HCT116 (cell line): Measurements from ENCODE around the gene TSPAN10. TPM values are rescaled to one million over a fixed set of nuclear protein-coding genes. Genes with fewer than 3 reads are reported as not detected.

Experiments
- ATAC-seq: fragments of 200-7000 bp; cut with Tn5 transposase; 2 replicates; pipeline ENCODE4 v1.9.1; 2020; ENCODE audit warnings: mild to moderate bottlenecking, moderate library complexity
- BruUV-seq: library from RNA; stranded (reverse); fragments of 400-500 nt; replicated peaks from 2 replicates; lab custom pipeline; 2021; lab: Mats Ljungman, UMichigan
- CTCF ChIA-PET: fragments of 300-600 bp; sonication (Branson Sonifier 250); formaldehyde crosslinking; loops from one replicate; lab custom pipeline; 2021; ENCODE audit warnings: antibody characterized with exemption; lab: Charles Lee
- POLR2A ChIA-PET: fragments of 300-600, 350-600 bp; sonication (Branson Sonifier 250); formaldehyde crosslinking; loops from one replicate; lab custom pipeline; 2021; ENCODE audit warnings: antibody characterized with exemption; lab: Charles Lee
- RAD21 ChIA-PET, 2 experiments: fragments of 300-600 bp; sonication (Branson Sonifier 250); formaldehyde crosslinking; loops; one replicate each; lab custom pipeline; 2023; ENCODE audit warnings: low total read pairs in 2 of 2; ENCODE audit not compliant: uncharacterized antibody in 2 of 2, unreplicated experiment in 2 of 2, low non-redundant PET in 1 of 2; lab: Charles Lee
- DNase-seq: peaks from one replicate; pipeline ENCODE4 v3.0.0-alpha.2; 2010; ENCODE audit warnings: low read depth, low spot score
- H2AFZ ChIP-seq: fragments of 200-600 bp; shearing (Covaris generic), sonication (generic); 2 replicates; pipeline ENCODE4 v1.6.1; 2017; ENCODE audit warnings: low read depth, mixed run types, mixed read lengths, antibody characterized with exemption, low read length; ENCODE audit not compliant: poor library complexity, severe bottlenecking
- H3K27ac ChIP-seq: 2 replicates; pipeline ENCODE4 v1.5.1; 2012; ENCODE audit warnings: low read depth, low read length
- H3K27me3 ChIP-seq: fragments of 200-600 bp; sonication (generic); 2 replicates; pipeline ENCODE4 v1.6.1; 2016; ENCODE audit warnings: mixed run types, low read length, mixed read lengths; ENCODE audit not compliant: insufficient read depth
- H3K36me3 ChIP-seq, 2 experiments: fragments of 200-500 bp in 1 of 2; fragments of 200-600 bp in 1 of 2; sonication (Bioruptor generic) in 1 of 2; sonication (generic) in 1 of 2; 2 replicates each; pipeline versions ENCODE4 v1.5.1 to v1.6.1; 2014 to 2016; ENCODE audit warnings: low read length in 2 of 2, inconsistent platforms in 1 of 2, mixed read lengths in 1 of 2, mixed run types in 1 of 2; ENCODE audit not compliant: insufficient read depth in 2 of 2, control insufficient read depth in 1 of 2
- H3K4me1 ChIP-seq, 2 experiments: fragments of 200-600 bp in 1 of 2; sonication (generic) in 1 of 2; 2 replicates each; pipeline versions ENCODE4 v1.5.1 to v1.6.1; 2012 to 2017; ENCODE audit warnings: low read length in 2 of 2, inconsistent platforms in 1 of 2, mild to moderate bottlenecking in 1 of 2, mixed read lengths in 1 of 2, mixed run types in 1 of 2, moderate library complexity in 1 of 2; ENCODE audit not compliant: insufficient read depth in 2 of 2, control insufficient read depth in 1 of 2
- H3K4me2 ChIP-seq: fragments of 200-600 bp; sonication (generic); 2 replicates; pipeline ENCODE4 v1.6.1; 2017; ENCODE audit warnings: mixed run types, low read length, mixed read lengths
- H3K4me3 ChIP-seq, 2 experiments: fragments of 200-600 bp in 1 of 2; sonication (generic) in 1 of 2; replicated peaks in 1 of 2; 2 replicates each; pipeline ENCODE4 v1.5.1; 2011 to 2016; ENCODE audit warnings: low read length in 2 of 2, control low read depth in 1 of 2, low read depth in 1 of 2, mild to moderate bottlenecking in 1 of 2, mixed read lengths in 1 of 2, mixed run types in 1 of 2
- H3K79me2 ChIP-seq: fragments of 200-600 bp; sonication (generic); 2 replicates; pipeline ENCODE4 v1.6.1; 2017; ENCODE audit warnings: mild to moderate bottlenecking, mixed run types, low read length, moderate library complexity, mixed read lengths; ENCODE audit not compliant: insufficient read depth
- H3K9ac ChIP-seq: fragments of 200-600 bp; sonication (generic); 2 replicates; pipeline ENCODE4 v1.6.1; 2016; ENCODE audit warnings: low read length, mixed read lengths
- H3K9me2 ChIP-seq: fragments of 200-600 bp; sonication (generic), shearing (Covaris generic); 2 replicates; pipeline ENCODE4 v1.6.1; 2017; ENCODE audit warnings: mixed run types, mild to moderate bottlenecking, moderate library complexity; ENCODE audit not compliant: insufficient read depth
- H3K9me3 ChIP-seq, 2 experiments: fragments of 200-500 bp in 1 of 2; fragments of 200-600 bp in 1 of 2; sonication (Bioruptor generic) in 1 of 2; sonication (generic) in 1 of 2; 2 replicates each; pipeline ENCODE4 v1.6.1; 2014 to 2017; ENCODE audit warnings: low read length in 2 of 2, mixed read lengths in 2 of 2, inconsistent platforms in 1 of 2, low read depth in 1 of 2, mild to moderate bottlenecking in 1 of 2, mixed run types in 1 of 2, moderate library complexity in 1 of 2; ENCODE audit not compliant: control insufficient read depth in 1 of 2, insufficient read depth in 1 of 2
- H4K20me1 ChIP-seq: fragments of 200-600 bp; sonication (generic), shearing (Covaris generic); 2 replicates; pipeline ENCODE4 v1.6.1; 2017; ENCODE audit warnings: mixed run types, mild to moderate bottlenecking, moderate library complexity; ENCODE audit not compliant: insufficient read depth
- CBX3 ChIP-seq: IDR thresholded peaks from 2 replicates; pipeline ENCODE4 v1.6.1; 2012; ENCODE audit warnings: low read depth
- CEBPB ChIP-seq: IDR thresholded peaks from 2 replicates; pipeline ENCODE4 v1.6.1; 2012; ENCODE audit warnings: low read depth
- EGR1 ChIP-seq: IDR thresholded peaks from 2 replicates; pipeline ENCODE4 v1.6.1; 2012; ENCODE audit warnings: low read depth
- ELF1 ChIP-seq: IDR thresholded peaks from 2 replicates; pipeline ENCODE4 v1.6.1; 2012; ENCODE audit warnings: low read depth, borderline replicate concordance
- EZH2 ChIP-seq: fragments of 200-600 bp; sonication (generic); IDR thresholded peaks from 2 replicates; pipeline ENCODE4 v1.6.1; 2017; ENCODE audit warnings: antibody characterized with exemption, mixed run types
- EZH2phosphoT487 ChIP-seq: fragments of 200-600 bp; IDR thresholded peaks from 2 replicates; pipeline ENCODE4 v1.6.1; 2018; ENCODE audit warnings: antibody characterized with exemption, borderline replicate concordance
- FOSL1 ChIP-seq: IDR thresholded peaks from 2 replicates; pipeline ENCODE4 v1.6.1; 2012; ENCODE audit warnings: low read depth
- JUND ChIP-seq: IDR thresholded peaks from 2 replicates; pipeline ENCODE4 v1.6.1; 2012
- SIN3A ChIP-seq: IDR thresholded peaks from 2 replicates; pipeline ENCODE4 v1.6.1; 2012; ENCODE audit warnings: low read depth
- SP1 ChIP-seq: IDR thresholded peaks from 2 replicates; pipeline ENCODE4 v1.6.1; 2012; ENCODE audit warnings: low read depth
- SRF ChIP-seq: IDR thresholded peaks from 2 replicates; pipeline ENCODE4 v1.6.1; 2012; ENCODE audit warnings: low read depth
- YY1 ChIP-seq: IDR thresholded peaks from 2 replicates; pipeline ENCODE4 v1.6.1; 2011; ENCODE audit warnings: low read length, low read depth, moderate library complexity, mild to moderate bottlenecking; ENCODE audit not compliant: insufficient replicate concordance; ENCODE audit errors: extremely low read depth
- ZBTB33 ChIP-seq: IDR thresholded peaks from 2 replicates; pipeline ENCODE4 v1.6.1; 2011; ENCODE audit warnings: mild to moderate bottlenecking, low read length, moderate library complexity; ENCODE audit not compliant: insufficient replicate concordance; ENCODE audit errors: extremely low read depth
- ZNF274 ChIP-seq: fragments of 200-500 bp; sonication (Bioruptor generic); IDR thresholded peaks from 2 replicates; pipeline ENCODE4 v1.6.1; 2014; ENCODE audit warnings: mild to moderate bottlenecking, low read depth, low read length, inconsistent platforms
- intact Hi-C: fragments of 100-400 bp; cut with micrococcal nuclease; formaldehyde crosslinking; loops from 2 replicates; pipeline ENCODE4 v1.10.0; 2022
- total RNA-seq: library from RNA; stranded (reverse); gene quantifications from one replicate; pipeline ENCODE4 v1.2.1, GENCODE V29; 2021; ENCODE audit not compliant: unreplicated experiment
- TF ChIP-seq, protein P1 (sequence below): IDR thresholded peaks from 2 replicates; pipeline ENCODE4 v1.6.1; 2012
- TF ChIP-seq, protein P2 (sequence below), 3 experiments: fragments of 200-600 bp in 1 of 3; sonication (generic) in 1 of 3; IDR thresholded peaks in 2 of 3; conservative IDR thresholded peaks in 1 of 3; 2 replicates each; pipeline ENCODE4 v1.5.1; 2012 to 2017; ENCODE audit warnings: low read depth in 2 of 3, low read length in 2 of 3, antibody characterized with exemption in 1 of 3, borderline replicate concordance in 1 of 3, control low read depth in 1 of 3, mild to moderate bottlenecking in 1 of 3, mixed read lengths in 1 of 3, mixed run types in 1 of 3, moderate library complexity in 1 of 3; ENCODE audit not compliant: insufficient read depth in 1 of 3

The TSPAN10 gene
- total RNA-seq, 1 experiment from 2014 or later, result 2.3 TPM

GRCh38 chr17:81641825-81642489 lies 5.0 kb downstream of the TSPAN10 start:
- no peak for TF ChIP-seq SP1
- TF ChIP-seq EGR1, result no peak
- no peak for TF ChIP-seq SIN3A
- no peak for TF ChIP-seq SRF
- TF ChIP-seq EZH2, result no peak
- no peak for TF ChIP-seq ELF1
- TF ChIP-seq YY1, result no peak
- TF ChIP-seq JUND, result no peak
- no peak for TF ChIP-seq CEBPB
- no peak for TF ChIP-seq EZH2phosphoT487
- TF ChIP-seq, protein P1, sequence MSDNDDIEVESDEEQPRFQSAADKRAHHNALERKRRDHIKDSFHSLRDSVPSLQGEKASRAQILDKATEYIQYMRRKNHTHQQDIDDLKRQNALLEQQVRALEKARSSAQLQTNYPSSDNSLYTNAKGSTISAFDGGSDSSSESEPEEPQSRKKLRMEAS, result no peak
- TF ChIP-seq ZNF274, result no peak
- TF ChIP-seq, protein P2, sequence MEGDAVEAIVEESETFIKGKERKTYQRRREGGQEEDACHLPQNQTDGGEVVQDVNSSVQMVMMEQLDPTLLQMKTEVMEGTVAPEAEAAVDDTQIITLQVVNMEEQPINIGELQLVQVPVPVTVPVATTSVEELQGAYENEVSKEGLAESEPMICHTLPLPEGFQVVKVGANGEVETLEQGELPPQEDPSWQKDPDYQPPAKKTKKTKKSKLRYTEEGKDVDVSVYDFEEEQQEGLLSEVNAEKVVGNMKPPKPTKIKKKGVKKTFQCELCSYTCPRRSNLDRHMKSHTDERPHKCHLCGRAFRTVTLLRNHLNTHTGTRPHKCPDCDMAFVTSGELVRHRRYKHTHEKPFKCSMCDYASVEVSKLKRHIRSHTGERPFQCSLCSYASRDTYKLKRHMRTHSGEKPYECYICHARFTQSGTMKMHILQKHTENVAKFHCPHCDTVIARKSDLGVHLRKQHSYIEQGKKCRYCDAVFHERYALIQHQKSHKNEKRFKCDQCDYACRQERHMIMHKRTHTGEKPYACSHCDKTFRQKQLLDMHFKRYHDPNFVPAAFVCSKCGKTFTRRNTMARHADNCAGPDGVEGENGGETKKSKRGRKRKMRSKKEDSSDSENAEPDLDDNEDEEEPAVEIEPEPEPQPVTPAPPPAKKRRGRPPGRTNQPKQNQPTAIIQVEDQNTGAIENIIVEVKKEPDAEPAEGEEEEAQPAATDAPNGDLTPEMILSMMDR (IDR thresholded peaks at IDR 0.05 in 2 of 3, conservative IDR thresholded peaks at IDR 0.05 in 1 of 3; ENCODE audit: borderline replicate concordance in 1 of 3, insufficient read depth in 1 of 3, low read depth in 2 of 3, low read length in 2 of 3), result no peak
- TF ChIP-seq FOSL1, result no peak
- TF ChIP-seq ZBTB33, result no peak
- TF ChIP-seq CBX3, result no peak
- Histone ChIP-seq H3K4me3 (no peak overlapping the region), H3K27me3 (no peaks in the 10 kb centered on the region), H3K9me2 (no peaks in the 10 kb centered on the region), H3K4me2 (peak overlapping the region; percentile 42), H3K4me1 (peaks cover 4 to 31% of the 10 kb centered on the region in 2 experiments), H3K9me3 (no peaks in the 10 kb centered on the region), H4K20me1 (no peaks in the 10 kb centered on the region), H3K27ac (no peak overlapping the region), H3K9ac (peak overlapping the region; percentile 26), H2AFZ (no peak overlapping the region), H3K79me2 (no peaks in the 10 kb centered on the region), H3K36me3 (no peaks in the 10 kb centered on the region)
- ATAC-seq, result peak; percentile 71
- POLR2A ChIA-PET, result interaction anchor here (0.6 kb wide), 1 partner anchor 105 kb away, joined by 5 read pairs; no protein-coding TSS in a partner anchor
- intact Hi-C loops, result no loop called here
- CTCF ChIA-PET, result no interaction called here
- DNase-seq, result no peak
- RAD21 ChIA-PET, result no interaction called here
- no TSS peak for BruUV-seq
